ENCODE measurements around the gene IL13RA1. TPM values are rescaled to one million over a fixed set of nuclear protein-coding genes. Genes with fewer than 3 reads are reported as not detected.

IL13RA1 gene
- total and polyA plus RNA-seq, 2 of the 13 experiments (the other 11 are each of a cell fraction or from before 2014, with no cell fraction given), result 56.6 to 73.5 TPM

DNA sequence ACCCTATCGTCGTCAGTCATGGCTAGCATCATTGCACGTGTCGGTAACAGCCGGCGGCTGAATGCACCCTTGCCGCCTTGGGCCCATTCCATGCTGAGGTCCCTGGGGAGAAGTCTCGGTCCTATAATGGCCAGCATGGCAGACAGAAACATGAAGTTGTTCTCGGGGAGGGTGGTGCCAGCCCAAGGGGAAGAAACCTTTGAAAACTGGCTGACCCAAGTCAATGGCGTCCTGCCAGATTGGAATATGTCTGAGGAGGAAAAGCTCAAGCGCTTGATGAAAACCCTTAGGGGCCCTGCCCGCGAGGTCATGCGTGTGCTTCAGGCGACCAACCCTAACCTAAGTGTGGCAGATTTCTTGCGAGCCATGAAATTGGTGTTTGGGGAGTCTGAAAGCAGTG lies 97.8 kb downstream of the IL13RA1 start (continued):
- TF ChIP-seq, protein P1, sequence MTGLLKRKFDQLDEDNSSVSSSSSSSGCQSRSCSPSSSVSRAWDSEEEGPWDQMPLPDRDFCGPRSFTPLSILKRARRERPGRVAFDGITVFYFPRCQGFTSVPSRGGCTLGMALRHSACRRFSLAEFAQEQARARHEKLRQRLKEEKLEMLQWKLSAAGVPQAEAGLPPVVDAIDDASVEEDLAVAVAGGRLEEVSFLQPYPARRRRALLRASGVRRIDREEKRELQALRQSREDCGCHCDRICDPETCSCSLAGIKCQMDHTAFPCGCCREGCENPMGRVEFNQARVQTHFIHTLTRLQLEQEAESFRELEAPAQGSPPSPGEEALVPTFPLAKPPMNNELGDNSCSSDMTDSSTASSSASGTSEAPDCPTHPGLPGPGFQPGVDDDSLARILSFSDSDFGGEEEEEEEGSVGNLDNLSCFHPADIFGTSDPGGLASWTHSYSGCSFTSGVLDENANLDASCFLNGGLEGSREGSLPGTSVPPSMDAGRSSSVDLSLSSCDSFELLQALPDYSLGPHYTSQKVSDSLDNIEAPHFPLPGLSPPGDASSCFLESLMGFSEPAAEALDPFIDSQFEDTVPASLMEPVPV (CRISPR knock-in tag; IDR thresholded peaks at IDR 0.05), result no peak
- no peak for TF ChIP-seq HOXA9 (CRISPR knock-in tag; IDR thresholded peaks at IDR 0.05; ENCODE audit: borderline replicate concordance)
- TF ChIP-seq, protein P2, sequence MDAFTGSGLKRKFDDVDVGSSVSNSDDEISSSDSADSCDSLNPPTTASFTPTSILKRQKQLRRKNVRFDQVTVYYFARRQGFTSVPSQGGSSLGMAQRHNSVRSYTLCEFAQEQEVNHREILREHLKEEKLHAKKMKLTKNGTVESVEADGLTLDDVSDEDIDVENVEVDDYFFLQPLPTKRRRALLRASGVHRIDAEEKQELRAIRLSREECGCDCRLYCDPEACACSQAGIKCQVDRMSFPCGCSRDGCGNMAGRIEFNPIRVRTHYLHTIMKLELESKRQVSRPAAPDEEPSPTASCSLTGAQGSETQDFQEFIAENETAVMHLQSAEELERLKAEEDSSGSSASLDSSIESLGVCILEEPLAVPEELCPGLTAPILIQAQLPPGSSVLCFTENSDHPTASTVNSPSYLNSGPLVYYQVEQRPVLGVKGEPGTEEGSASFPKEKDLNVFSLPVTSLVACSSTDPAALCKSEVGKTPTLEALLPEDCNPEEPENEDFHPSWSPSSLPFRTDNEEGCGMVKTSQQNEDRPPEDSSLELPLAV (CRISPR knock-in tag; conservative IDR thresholded peaks at IDR 0.05; ENCODE audit: low read depth), result no peak
- TF ChIP-seq, protein P3, sequence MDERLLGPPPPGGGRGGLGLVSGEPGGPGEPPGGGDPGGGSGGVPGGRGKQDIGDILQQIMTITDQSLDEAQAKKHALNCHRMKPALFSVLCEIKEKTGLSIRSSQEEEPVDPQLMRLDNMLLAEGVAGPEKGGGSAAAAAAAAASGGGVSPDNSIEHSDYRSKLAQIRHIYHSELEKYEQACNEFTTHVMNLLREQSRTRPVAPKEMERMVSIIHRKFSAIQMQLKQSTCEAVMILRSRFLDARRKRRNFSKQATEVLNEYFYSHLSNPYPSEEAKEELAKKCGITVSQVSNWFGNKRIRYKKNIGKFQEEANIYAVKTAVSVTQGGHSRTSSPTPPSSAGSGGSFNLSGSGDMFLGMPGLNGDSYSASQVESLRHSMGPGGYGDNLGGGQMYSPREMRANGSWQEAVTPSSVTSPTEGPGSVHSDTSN (CRISPR knock-in tag; IDR thresholded peaks at IDR 0.05), result no peak

DNA sequence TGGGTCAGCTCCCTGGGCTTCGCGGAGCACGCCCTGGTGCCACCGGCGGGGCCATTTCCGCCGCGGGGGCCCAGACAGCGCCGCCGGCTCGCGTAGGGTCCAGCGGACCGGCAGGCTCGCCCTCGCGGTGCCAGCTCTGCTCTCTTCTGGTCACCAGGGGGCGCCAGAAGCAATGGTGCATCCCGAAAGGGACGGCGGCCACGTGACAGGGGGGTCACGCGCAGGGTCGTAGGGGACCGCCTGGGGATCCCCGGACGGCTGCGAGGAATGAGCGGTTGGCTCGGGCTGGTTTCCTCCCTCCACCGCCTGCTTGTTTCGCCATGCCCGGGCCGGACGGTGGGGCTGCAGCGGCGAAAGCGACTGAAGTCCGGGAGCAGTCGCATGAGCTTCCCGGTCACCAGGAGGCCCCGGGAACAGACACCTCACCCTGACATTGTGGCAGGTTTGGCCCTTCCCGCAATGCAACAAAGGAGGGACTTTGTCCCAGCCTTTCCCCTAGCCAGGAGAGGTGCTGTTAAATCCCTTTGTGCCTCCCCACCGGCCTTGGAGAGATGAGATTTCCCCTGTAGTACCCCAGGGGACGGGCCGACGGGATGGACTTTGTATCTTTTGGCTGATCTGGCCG lies 112.0 kb downstream of the IL13RA1 start:
- ChIA-PET CTCF (ENCODE audit: low intra/inter-chr PET ratio, low total read pairs) (interaction anchor here (0.6 to 1.0 kb wide), 2 partner anchors 169 to 228 kb away, joined by 3 read pairs; no protein-coding TSS in a partner anchor), POLR2A (interaction anchor here (1.1 to 1.6 kb wide), 3 partner anchors 16 to 227 kb away, joined by 4 to 5 read pairs (median 4); partner anchors contain the start of genes LONRF3 and ZCCHC12)
- no peaks in the 10 kb centered on the region for H3K27me3 ChIP-seq (ENCODE audit: control insufficient read depth in 1 of 2, insufficient read depth in 2 of 2, low read length in 2 of 2)
- peak overlapping the region; percentile 37 to 63 (median 61); a peak in 5 of 6 replicates for H3K4me3 ChIP-seq (replicated peaks in 1 of 3; ENCODE audit: insufficient read depth in 1 of 3, low read depth in 2 of 3, low read length in 3 of 3)
- in situ Hi-C loops (cut with HindIII; ENCODE audit: extremely low pct_ligation_motif_present, low pct_unique_long_range_greater_than_20kb) (no loop called here), intact Hi-C loops (cut with micrococcal nuclease; ENCODE audit: unreplicated experiment) (no loop called here)
- BruUV-seq (replicated peaks), result TSS peak; percentile 96
- no peaks in the 10 kb centered on the region for H3K9me3 ChIP-seq (ENCODE audit: low read length)
- ATAC-seq, result peak; percentile 96
- H3K79me2 ChIP-seq (ENCODE audit: insufficient read depth, low read length), result no peaks in the 10 kb centered on the region
- WGBS (ENCODE audit: low lambda C conversion rate), result 0% methylated on average over 5 of the region's 50 CpGs
- peak overlapping the region; percentile 63 for H2AFZ ChIP-seq (ENCODE audit: low read length)
- H3K4me1 ChIP-seq (ENCODE audit: insufficient read depth, low read length), result peaks cover 7% of the 10 kb centered on the region
- peak; percentile 83 for FAIRE-seq
- H3K36me3 ChIP-seq (replicated peaks in 1 of 2; ENCODE audit: control insufficient read depth in 1 of 2, insufficient read depth in 2 of 2, low read length in 2 of 2), result no peaks in the 10 kb centered on the region
- no peaks in the 10 kb centered on the region for H4K20me1 ChIP-seq (ENCODE audit: insufficient read depth, low read length)
- H3K4me2 ChIP-seq (ENCODE audit: low read depth, low read length), result peak overlapping the region; percentile 80
- H3K9ac ChIP-seq (ENCODE audit: insufficient read depth, low read depth, low read length), result peak overlapping the region; percentile 66
- H3K27ac ChIP-seq (ENCODE audit: extremely low read length, insufficient read depth, low read length), result peak overlapping the region; percentile 84
- peak; percentile 58 for DNase-seq (ENCODE audit: low spot score)
- TF ChIP-seq ZNF232 (CRISPR knock-in tag; IDR thresholded peaks at IDR 0.05; ENCODE audit: borderline replicate concordance), result no peak
- TF ChIP-seq, protein P1 (CRISPR knock-in tag; IDR thresholded peaks at IDR 0.05), result no peak; the same call in 1 of the 2 replicates
- TF ChIP-seq ZSCAN21 (CRISPR knock-in tag; IDR thresholded peaks at IDR 0.05; ENCODE audit: borderline replicate concordance), result no peak
- TF ChIP-seq ZNF205 (CRISPR knock-in tag; IDR thresholded peaks at IDR 0.05), result peak; percentile 52; the same call in 1 of the 2 replicates
- TF ChIP-seq, protein P4, sequence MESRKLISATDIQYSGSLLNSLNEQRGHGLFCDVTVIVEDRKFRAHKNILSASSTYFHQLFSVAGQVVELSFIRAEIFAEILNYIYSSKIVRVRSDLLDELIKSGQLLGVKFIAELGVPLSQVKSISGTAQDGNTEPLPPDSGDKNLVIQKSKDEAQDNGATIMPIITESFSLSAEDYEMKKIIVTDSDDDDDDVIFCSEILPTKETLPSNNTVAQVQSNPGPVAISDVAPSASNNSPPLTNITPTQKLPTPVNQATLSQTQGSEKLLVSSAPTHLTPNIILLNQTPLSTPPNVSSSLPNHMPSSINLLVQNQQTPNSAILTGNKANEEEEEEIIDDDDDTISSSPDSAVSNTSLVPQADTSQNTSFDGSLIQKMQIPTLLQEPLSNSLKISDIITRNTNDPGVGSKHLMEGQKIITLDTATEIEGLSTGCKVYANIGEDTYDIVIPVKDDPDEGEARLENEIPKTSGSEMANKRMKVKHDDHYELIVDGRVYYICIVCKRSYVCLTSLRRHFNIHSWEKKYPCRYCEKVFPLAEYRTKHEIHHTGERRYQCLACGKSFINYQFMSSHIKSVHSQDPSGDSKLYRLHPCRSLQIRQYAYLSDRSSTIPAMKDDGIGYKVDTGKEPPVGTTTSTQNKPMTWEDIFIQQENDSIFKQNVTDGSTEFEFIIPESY (CRISPR knock-in tag; IDR thresholded peaks at IDR 0.05), result 0 out of 2 replicates have a peak, but pooled peaks have one; percentile 40
- TF ChIP-seq ZNF333 (CRISPR knock-in tag; IDR thresholded peaks at IDR 0.05; ENCODE audit: borderline replicate concordance), result no peak
